Measurements from ENCODE around the gene METTL8. TPM values are rescaled to one million over a fixed set of nuclear protein-coding genes. Genes with fewer than 3 reads are reported as not detected.

METTL8 gene
- total and polyA plus RNA-seq, 2 of the 13 experiments (the other 11 are each of a cell fraction or from before 2014, with no cell fraction given): 18.6 to 68.2 TPM

DNA sequence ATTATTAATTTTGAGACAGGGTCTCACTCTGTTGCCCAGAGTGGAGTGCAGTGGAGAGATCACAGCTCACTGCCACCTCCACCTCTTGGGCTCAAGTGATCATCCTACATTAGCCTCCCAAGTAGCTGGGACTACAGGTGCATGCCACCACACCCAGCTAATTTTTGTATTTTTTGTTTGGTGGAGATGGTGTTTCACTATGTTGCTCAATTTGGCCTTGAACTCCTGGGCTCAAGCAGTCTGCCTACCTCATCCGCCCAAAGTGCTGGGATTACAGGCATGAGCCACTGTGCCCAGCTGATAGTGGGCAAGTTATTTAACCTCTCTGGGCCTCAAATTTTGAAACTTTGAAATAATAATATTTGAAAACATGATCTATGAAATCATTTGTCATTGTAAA, 26.7 kb upstream of the METTL8 start (continued):
- TF ChIP-seq, protein P1, sequence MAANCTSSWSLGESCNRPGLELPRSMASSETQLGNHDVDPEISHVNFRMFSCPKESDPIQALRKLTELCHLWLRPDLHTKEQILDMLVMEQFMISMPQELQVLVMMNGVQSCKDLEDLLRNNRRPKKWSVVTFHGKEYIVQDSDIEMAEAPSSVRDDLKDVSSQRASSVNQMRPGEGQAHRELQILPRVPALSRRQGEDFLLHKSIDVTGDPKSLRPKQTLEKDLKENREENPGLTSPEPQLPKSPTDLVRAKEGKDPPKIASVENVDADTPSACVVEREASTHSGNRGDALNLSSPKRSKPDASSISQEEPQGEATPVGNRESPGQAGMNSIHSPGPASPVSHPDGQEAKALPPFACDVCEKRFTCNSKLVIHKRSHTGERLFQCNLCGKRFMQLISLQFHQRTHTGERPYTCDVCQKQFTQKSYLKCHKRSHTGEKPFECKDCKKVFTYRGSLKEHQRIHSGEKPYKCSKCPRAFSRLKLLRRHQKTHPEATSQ (CRISPR knock-in tag; IDR thresholded peaks at IDR 0.05; ENCODE audit: borderline replicate concordance): no peak
- no peak for TF ChIP-seq NFE2L1 (CRISPR knock-in tag; IDR thresholded peaks at IDR 0.05; ENCODE audit: borderline replicate concordance)
- TF ChIP-seq, protein P2, sequence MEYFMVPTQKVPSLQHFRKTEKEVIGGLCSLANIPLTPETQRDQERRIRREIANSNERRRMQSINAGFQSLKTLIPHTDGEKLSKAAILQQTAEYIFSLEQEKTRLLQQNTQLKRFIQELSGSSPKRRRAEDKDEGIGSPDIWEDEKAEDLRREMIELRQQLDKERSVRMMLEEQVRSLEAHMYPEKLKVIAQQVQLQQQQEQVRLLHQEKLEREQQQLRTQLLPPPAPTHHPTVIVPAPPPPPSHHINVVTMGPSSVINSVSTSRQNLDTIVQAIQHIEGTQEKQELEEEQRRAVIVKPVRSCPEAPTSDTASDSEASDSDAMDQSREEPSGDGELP (IDR thresholded peaks at IDR 0.05; ENCODE audit: borderline replicate concordance, low read depth): peak; percentile 27; the same call in 1 of the 2 replicates
- no peak for TF ChIP-seq ZNF782 (CRISPR knock-in tag; IDR thresholded peaks at IDR 0.05; ENCODE audit: borderline replicate concordance)
- TF ChIP-seq RAD21 (CRISPR knock-in tag; IDR thresholded peaks at IDR 0.05): no peak
- TF ChIP-seq ZSCAN30 (CRISPR knock-in tag; IDR thresholded peaks at IDR 0.05): no peak
- TF ChIP-seq ZNF777 (CRISPR knock-in tag; IDR thresholded peaks at IDR 0.05): no peak
- no peak for TF ChIP-seq ZNF331 (CRISPR knock-in tag; IDR thresholded peaks at IDR 0.05)
- TF ChIP-seq THYN1 (CRISPR knock-in tag; IDR thresholded peaks at IDR 0.05; ENCODE audit: borderline replicate concordance, low read depth): no peak
- no peak for TF ChIP-seq CBX5 (CRISPR knock-in tag; IDR thresholded peaks at IDR 0.05; ENCODE audit: borderline replicate concordance)
- TF ChIP-seq, protein P3, sequence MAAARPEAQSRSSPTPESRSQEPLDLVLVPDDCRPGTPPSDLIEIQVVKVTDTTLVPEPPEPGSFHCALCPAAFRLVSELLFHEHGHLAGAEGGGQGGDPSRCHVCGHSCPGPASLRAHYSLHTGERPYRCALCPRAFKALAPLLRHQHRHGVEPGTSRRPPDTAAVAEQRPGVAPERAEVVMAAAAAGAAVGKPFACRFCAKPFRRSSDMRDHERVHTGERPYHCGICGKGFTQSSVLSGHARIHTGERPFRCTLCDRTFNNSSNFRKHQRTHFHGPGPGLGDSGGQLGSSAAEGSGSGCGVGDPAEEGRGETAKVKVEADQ (CRISPR knock-in tag; IDR thresholded peaks at IDR 0.05; ENCODE audit: borderline replicate concordance): no peak
- no peak for TF ChIP-seq ZNF205 (CRISPR knock-in tag; IDR thresholded peaks at IDR 0.05)
- TF ChIP-seq ZNF510 (CRISPR knock-in tag; IDR thresholded peaks at IDR 0.05; ENCODE audit: low read depth): no peak
- no peak for TF ChIP-seq ZNF263 (CRISPR knock-in tag; IDR thresholded peaks at IDR 0.05)
- TF ChIP-seq RAD51 (IDR thresholded peaks at IDR 0.05; ENCODE audit: borderline replicate concordance): no peak
- no peak for TF ChIP-seq GLI4 (CRISPR knock-in tag; IDR thresholded peaks at IDR 0.05; ENCODE audit: borderline replicate concordance)
- TF ChIP-seq ZNF350 (CRISPR knock-in tag; IDR thresholded peaks at IDR 0.05; ENCODE audit: borderline replicate concordance, low read depth): no peak
- no peak for TF ChIP-seq CBFB (CRISPR knock-in tag; IDR thresholded peaks at IDR 0.05)
- no peak for TF ChIP-seq ZBTB8A (CRISPR knock-in tag; IDR thresholded peaks at IDR 0.05; ENCODE audit: borderline replicate concordance, low read depth)
- TF ChIP-seq MAFK (conservative IDR thresholded peaks at IDR 0.05 in 1 of 2, IDR thresholded peaks at IDR 0.05 in 1 of 2; ENCODE audit: low read length in 2 of 2): no peak
- TF ChIP-seq, protein P4, sequence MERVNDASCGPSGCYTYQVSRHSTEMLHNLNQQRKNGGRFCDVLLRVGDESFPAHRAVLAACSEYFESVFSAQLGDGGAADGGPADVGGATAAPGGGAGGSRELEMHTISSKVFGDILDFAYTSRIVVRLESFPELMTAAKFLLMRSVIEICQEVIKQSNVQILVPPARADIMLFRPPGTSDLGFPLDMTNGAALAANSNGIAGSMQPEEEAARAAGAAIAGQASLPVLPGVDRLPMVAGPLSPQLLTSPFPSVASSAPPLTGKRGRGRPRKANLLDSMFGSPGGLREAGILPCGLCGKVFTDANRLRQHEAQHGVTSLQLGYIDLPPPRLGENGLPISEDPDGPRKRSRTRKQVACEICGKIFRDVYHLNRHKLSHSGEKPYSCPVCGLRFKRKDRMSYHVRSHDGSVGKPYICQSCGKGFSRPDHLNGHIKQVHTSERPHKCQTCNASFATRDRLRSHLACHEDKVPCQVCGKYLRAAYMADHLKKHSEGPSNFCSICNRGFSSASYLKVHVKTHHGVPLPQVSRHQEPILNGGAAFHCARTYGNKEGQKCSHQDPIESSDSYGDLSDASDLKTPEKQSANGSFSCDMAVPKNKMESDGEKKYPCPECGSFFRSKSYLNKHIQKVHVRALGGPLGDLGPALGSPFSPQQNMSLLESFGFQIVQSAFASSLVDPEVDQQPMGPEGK (CRISPR knock-in tag; IDR thresholded peaks at IDR 0.05): no peak
- TF ChIP-seq POGZ (CRISPR knock-in tag; IDR thresholded peaks at IDR 0.05): 0 out of 2 replicates have a peak, but pooled peaks have one; percentile 10
- no peak for TF ChIP-seq ZNF879 (CRISPR knock-in tag; IDR thresholded peaks at IDR 0.05)
- TF ChIP-seq, protein P5, sequence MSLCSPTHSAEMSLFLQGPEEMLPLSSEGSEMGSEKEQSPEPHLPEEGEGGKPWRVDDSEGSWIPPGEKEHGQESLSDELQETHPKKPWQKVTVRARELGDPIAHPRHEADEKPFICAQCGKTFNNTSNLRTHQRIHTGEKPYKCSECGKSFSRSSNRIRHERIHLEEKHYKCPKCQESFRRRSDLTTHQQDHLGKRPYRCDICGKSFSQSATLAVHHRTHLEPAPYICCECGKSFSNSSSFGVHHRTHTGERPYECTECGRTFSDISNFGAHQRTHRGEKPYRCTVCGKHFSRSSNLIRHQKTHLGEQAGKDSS (CRISPR knock-in tag; IDR thresholded peaks at IDR 0.05; ENCODE audit: borderline replicate concordance, low read depth): no peak
- no peak for TF ChIP-seq ZNF589 (CRISPR knock-in tag; conservative IDR thresholded peaks at IDR 0.05)
- no peak for TF ChIP-seq ZNF44 (CRISPR knock-in tag; IDR thresholded peaks at IDR 0.05)
- TF ChIP-seq SMC3 (IDR thresholded peaks at IDR 0.05; ENCODE audit: low read length): no peak

All from HepG2 (cell line).